UCSD-AML1 (cell line): ENCODE data around the gene KCNK3.
"Not testable (repeated sequence)": the region's sequence is repeated elsewhere in the genome, so short reads cannot be mapped to it uniquely, and the experiment has no call there.

ENCODE experiments used
- DNase-seq: peaks from one replicate; lab custom pipeline; 2025; ENCODE audit not compliant: unreplicated experiment; lab: John Stamatoyannopoulos, UW

Gene KCNK3

DNA sequence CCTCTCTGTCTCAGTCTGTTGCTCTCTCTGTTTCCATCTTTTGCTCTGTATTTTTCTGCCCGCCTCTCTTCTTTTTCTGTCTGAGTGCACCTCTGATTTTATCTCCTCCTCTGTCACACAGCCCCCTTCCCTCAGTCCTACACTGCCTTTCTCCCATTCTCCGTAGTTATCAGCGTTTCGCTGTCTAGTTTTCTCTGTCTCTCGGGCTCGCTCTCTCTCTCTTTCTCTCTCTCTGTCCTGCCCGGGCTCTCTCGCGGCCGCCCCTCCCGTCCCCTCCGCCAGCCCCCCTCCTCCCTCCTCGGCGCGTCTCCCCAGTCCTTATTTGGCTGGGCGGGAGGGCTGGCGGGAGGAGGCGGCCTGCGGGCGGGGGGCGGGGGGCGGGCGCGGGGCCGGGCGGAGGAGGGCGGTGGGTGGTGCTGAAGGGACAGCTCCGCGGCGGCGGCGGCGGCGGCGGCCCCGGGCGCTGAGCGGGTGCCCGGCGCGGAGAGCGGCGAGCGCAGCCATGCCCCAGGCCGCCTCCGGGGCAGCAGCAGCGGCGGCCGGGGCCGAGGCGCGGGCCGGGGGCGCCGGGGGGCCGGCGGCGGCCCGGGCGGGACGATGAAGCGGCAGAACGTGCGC is at the start of gene KCNK3:
TSS of gene KCNK3 (plus strand) at position 444 of the 618 bp plus-strand sequence. CDS start at position 598, 154 bp downstream.
- no peak for DNase-seq

DNA sequence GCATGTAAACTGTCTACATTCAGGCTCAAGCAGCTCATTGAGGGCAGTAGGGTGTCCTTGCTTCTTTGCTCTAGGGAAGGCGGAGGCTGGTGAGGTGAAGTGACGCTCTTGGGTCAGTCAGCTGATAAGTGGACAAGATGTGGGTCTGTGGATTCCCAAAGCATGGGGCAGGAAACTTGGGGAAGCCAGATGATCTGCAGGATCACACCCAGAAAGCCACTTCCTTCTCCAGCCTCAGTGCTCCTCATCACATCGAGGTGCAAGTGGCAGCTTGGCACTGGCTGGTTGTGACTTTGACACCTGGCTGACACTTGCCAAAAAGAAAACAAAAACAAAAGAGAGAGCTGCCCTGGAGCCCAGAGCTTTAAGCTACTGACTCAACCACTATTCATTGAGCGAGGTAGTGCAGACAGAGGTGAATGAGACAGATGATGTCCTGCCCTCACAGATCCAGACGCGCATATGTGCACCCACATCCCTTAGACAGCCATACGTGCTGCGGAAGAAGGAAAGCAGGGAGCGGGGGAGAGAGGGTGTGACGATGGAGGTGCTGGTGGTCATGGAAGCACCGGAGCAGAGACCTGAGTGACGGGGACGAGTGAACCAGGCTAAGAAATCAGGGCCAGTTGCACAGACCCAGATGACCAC is 48.2 kb upstream of the KCNK3 start:
- no peak for DNase-seq

DNA sequence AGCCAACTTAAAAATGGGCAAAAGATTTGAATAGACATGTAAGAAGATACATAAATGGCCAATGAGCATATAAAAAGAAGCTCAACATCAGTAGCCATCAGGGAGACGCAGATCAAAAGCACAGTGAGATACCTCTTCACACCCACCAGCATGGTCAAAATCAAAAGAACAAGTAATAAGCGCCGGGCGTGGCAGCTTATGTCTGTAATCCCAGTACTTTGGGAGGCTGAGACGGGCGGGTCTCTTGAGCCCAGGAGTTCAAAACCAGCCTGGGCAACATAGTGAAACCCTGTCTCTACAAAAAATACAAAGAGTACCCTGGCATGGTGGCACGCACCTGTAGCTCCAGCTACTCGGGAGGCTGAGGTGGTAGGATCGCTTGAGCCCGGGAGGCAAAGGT is 46.8 kb upstream of the KCNK3 start:
- no peak for DNase-seq

DNA sequence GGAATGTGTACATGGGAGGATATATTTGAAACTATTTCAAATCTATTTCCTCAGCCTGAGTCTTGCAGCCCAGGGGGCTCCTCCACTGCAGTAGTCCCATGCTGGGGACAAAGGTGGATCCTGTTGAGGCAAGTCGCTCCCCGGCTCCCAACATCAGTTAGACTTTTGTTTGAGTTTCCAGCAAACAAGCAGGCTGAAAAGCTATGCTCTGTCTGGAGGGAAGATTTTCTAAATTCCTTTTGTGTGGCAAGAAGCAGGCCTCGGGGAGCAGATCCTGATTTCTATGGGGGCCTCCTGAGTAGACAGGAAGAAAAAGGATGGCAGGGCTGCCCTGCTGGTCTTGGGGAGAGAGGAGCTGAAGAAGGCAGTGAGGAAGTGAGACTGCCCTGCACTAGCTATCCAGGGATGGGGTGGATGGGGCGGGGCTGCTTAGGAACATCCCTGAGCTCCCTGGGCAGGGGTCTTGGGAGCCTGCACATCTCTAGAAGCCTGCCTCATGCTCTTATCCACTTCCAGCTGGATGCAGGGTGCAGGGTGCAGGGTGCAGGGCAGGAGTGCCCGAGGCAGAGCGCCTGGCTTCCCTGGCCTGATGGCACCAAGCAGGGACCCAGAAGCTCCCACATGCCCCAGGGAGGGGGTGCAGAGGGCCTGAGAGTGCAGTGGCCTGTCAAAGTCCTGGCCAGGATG is 45.4 kb upstream of the KCNK3 start:
- DNase-seq: no peak

DNA sequence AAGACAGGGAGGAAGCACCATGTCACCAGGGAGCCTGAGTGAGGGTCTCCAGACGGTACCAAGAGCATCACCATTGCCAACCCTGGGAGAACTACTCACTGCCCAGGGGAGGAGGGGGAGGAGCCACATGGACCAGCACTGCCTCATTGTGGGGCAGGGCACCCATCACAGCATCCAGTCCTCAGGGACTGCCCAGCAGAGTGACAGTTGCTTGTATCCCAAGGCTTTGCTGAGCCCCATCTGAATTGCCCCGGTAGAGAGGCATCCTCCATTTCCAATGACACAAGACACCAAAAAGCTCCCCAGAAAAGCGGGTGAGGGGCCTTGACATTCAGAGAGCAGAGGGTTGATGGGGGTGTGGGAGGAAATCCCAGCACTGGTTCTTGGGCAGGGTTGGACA is 44.5 kb upstream of the KCNK3 start:
- DNase-seq: no peak

DNA sequence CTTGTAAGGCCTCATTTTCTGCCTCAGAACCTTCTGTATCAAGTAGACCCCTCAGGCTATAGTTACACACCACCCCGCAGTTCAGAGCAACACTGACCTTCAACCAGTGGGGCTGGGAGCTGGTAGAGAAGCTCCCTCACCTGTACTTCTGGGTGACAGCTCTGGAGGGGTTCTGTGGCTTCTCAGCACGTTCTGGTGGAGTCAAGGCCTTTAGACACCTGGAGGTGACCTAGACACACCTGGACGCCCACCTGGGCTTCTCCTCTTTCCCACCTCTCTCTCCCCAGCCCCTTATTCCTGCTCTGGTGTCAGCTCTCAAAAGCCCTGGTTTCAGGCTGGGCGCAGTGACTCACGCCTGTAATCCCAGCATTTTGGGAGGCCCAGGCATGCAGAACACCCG is 44.0 kb upstream of the KCNK3 start:
- no peak for DNase-seq

DNA sequence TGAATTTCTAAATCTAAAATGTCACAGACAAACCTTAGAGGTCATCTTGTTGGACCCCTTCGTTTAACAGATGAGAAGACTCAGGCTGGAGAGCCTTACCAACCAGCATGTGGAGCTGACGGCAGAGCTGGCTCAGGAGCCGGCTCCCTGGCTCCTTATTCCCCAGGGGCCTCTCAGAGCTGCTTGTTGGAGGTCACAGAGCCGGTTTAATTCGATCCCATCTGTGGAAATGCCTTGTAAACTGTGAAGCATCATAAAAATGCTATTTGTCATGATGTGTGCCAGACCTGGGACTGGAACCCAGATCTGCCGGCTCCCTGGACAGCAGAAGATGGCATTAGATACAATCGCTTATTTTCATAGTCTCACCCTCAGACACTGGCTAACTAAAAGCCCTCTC is 43.2 kb upstream of the KCNK3 start:
- DNase-seq: no peak

DNA sequence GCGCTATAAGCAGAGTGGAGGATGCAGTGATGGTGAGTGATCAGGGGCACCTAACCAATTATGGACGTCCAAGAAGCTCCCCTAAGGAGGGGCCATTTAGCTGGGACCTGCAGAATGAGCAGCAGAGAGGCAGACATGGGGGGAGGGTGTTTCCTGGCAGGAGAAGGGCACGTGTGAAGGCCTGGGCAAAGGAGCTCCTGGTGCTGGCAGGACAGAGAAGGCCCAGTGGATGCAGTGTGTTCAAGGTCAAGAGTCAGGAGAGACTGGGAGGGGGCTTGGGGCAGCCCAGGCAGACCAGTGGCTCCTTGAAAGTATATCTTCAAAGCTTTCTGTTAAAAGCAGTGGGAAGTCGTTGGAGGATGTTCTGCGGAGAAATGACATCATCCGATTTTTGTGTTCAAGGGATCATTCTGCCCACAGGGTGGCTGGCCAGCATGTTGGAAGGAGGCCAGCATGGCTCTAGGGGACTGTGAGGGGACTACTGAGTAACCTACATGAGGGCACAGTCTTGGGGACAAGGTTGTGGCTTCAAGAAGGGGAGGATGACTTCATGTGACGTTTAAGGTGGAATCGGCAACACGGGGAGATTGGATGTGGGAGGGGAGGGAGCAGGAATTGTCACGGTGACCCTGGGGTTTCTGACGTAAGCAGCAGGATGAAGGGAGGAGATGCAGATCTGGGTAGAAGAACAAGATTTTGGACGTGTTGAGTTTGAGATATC is 42.4 kb upstream of the KCNK3 start:
- DNase-seq: no peak

DNA sequence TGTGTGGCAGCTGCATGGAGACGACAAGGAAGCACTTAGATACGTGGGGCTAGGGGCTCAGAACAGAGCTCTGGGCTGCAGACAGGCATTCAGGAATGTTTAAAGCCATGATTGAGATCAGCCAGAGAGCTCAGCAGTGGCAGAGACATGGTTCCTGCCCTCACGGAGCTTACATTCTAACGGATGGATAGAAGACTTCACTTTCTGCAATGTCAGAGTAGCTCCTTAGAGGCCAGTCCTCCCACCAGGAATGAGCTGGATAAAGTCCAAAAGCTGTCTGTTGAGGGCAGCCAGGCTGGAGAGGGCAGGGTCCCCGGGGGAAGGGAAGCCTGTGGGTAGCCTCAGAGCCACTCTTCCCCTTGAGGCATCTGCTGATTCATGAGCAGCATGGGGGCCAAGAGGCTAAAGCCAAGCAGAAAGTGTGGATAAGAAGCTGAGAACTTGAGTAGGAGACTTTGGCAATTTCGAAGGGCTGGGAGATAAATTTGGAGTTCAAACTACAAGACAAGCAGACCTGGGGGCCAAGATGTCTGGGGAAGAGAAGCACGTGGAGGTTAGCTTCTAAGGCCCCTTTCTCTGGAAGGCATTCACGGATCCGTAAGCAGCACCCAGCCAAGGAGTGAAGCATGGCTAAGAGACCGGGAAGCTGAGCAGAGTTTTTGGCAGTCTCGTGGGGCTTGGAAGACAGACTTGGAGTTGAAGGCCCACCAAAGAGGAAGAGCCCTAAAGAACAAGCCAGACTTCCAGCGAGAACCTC is 41.6 kb upstream of the KCNK3 start:
- no peak for DNase-seq

DNA sequence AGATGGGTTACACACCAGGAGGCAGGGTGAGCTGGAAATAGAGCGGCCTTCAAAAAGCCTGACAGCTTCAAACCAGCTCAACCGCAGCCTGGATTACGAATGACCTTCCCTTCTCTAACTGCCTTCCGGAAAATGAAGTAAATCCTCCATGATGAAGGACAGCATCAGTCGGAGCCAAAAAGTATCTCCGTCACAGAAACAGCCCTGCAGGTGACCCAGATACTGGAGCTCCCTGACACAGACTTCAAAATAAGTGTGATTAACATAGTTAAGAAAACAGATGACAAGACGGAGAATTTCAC is 41.1 kb upstream of the KCNK3 start:
- DNase-seq: no peak

DNA sequence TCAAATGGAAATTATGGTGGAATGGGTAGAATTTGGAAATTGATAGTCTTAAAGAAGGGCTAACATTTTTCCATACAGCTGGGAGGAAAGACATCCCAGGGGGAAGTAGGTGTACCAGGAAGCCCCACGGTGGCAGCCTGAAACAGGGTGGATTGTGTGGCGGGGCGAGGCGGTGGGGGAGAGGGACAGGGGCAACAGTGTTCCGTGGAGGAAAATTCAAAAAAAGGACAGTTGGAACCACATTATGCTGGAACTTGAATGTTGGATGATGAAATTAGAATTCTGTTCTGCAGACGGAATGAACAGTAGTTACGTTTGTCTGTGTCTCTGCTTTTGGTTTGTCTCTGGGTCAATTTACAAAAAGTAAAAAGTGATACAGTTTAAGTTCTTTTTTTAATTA is 40.7 kb upstream of the KCNK3 start:
- no peak for DNase-seq

DNA sequence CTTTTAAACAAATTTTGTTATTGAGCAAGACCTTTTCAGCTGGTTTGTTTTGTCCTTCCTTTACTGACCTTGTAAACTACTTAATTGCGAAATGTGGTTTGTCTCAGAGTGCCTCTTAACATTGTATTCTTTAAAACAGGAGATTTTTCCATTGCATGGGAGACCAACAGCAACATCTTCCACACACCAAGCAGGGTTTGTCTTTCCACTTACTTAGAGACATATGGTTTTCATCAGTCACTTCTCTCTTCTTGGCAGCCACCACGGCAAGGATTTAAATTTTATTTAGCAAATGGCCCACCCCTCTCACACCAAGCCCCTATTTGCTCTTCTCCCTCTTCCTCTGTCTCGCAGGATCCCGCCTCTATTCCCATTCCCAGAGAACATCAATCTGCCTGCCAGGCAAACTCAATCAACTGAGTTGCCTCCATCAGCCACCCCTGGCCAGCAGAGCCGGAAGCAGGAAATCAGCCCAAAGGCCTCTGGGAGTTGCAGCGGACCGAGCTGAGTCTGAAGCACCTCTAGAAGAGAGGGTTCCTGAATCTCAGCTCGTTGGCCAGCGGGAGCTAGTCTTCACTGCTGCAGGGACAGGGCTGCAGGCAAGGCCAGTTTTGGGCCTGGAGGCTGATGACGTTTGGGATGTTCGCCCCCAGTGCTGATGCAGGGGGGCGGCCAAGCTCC is 40.0 kb upstream of the KCNK3 start:
- no peak for DNase-seq

DNA sequence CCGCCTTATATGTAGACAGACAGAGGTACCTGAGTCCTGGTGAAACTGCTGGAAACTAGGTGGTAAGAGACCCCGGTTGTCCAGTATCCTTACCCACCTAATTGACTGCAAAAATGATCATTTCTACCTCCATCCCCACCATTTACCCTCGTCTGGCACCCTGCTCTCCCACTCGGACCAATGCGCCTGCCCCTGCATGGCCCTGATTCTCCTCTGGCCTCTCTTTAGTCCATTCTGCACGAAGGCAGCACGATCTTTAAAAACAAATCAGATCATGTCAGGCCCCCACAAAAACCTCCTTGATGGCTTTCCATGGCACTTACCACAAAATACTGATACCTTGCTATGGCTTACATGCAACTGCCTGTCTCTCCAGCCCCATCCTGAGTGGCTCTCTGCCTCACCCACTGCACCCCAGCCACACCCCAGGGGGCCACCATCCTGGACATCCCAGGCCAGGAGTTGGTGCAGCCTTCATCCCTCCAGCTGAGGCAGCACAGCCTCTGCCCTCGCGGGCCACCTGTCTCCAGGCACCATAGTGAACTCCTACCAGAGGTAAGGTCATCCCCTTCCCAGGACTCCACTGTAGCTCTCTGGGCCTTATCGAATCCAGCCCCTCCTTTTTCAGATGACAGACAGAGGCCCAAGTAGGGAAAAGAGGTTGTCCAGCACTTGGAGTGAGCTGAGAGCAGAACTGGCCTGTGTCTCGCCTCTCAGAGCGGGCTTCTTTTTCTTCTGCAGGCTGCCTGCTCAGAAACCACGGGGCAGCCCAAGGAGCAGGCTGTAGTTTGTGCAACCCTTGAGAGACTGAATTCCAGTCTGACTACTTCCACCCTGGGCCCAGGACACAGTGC is 39.1 kb upstream of the KCNK3 start:
- no peak for DNase-seq

DNA sequence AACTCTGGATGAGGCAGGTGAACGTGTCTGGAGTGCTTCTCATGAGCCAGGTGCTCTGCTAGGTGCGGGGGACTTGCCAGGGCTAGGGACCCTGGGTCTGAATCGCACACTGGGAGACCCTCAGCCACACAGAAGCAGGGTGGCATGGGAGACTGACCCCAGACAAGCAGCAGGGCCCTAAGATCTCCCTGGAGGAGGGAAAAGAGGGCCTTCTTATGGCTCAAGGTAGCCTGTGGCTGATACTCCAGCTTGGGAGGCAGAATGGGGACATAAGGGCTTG is 38.5 kb upstream of the KCNK3 start:
- DNase-seq: no peak

DNA sequence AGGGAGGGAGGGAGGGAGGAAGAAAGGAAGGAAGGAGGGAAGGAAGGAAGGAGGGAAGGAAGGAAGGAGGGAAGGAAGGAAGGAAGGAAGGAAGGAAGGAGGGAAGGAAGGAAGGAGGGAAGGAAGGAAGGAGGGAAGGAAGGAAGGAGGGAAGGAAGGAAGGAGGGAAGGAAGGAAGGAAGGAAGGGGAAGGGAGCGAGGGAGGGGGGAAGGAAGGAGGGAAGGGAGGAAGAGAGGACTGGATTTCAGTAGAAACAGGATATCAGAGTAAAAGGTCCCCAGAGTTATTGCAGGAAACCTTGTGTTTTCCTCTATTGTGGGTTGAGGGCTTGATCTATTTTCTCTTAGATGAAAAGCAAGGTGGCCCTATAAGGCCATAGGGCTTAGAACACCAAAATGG is 37.4 kb upstream of the KCNK3 start:
- not testable (repeated sequence) for DNase-seq

DNA sequence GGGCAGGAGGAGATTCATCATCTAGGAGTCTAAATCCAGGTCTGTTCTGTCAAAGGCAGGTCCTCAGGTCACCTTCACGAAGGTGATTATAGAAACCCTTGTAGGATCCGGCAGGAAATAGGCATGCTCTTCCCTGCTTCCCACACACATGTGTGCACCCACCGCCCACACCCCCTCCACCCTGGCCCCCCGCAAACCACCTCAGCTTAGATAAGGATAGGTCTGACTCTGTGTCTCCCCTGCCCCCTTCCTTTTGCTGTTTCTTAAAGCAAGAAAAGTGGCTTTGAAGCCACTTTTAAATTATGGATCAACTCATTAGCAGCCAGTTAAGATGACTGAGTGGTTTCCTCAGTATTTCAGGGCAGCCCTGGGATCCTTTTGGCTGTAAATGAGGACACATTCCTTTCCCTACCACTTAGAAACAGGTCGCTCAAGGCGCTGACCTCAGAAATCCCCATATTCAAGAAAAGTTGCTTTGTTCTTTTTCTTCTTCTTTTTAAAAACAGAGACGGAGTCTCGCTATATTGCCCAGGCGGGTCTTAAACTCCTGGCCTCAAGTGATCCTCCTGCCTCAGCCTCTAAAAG is 36.8 kb upstream of the KCNK3 start:
- DNase-seq: no peak

DNA sequence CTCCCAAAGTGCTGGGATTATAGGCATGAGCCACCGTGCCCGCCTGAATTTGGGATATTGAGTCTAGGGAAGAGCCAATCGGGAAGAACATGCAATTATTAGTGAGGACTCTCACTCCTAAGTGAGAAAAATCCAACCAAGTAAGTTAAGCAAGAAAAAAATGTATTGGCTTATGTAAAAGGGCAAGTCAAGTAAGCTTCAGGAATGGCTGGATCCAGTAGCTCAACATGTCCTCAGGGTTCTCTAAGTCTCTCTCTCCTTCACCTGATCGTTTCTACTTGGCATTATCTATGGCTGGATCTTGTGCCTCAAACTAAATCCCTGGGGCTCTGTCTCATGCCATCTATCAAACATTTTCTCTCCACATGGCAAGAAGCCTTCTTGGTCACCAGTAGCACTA is 35.3 kb upstream of the KCNK3 start:
- no peak for DNase-seq

DNA sequence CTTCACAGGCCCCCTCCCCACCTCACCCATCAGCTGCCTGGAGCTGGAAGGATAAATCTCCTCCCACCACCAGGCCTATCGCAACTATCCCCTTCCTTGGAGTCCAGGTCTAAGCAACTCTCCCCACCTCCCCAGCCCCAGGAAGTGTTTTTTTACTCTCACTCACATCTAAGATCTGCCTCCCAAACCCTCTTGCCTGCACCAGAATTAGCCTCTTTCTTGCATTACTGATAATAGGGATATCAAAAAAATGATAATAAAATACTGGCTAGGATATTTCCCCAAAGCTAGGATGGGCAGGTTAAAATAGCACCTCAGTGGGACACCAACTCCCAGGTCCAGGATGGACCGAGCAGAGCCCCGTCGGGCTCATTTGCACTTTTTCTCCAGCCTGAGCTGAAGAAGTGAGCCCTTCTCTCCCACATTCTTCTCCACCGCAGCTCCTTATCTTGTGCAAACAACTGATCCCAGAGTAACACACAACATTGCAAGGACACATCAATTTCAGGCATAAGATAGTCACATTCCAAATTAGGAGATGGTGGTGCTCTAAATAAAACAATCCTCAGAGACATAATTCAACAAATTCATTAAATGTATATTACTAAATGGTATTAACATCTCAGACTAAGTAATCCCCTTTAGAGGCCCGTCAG is 33.7 kb upstream of the KCNK3 start:
- DNase-seq: no peak

DNA sequence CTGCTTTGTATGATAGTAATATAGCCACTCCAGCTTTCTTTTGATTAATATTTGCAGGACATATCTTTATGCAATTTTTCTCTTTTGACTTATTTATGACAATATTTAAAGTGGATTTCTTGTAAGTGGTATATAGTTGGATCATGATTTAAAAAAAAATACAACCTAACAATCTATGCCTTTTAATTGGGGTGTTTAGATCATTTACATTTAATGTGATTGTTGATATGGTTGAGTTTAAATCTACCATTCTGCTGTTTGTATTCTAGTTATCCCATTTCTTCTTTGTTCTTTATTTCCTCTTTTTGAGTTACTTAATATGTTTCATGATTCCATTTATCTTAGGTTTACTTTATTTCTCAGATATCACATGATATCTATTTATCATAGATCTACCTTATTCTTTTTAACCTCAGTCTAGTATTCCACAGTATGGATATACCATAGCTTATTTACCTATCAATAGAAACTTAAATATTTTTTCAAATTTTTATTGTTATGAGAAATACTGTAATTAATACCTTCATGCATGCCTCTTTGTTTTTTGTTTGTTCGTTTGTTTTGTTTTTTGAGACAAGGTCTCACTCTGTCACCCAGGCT is 32.1 kb upstream of the KCNK3 start:
- DNase-seq: no peak
